ENCODE measurements around the gene MRPL55. TPM values are rescaled to one million over a fixed set of nuclear protein-coding genes. Genes with fewer than 3 reads are reported as not detected.

Gene MRPL55
- total and polyA plus RNA-seq, 9 donors: 28.6 to 49.4 (median 32.5) TPM

- Histone ChIP-seq H3K27me3 (ENCODE audit: control insufficient read depth, insufficient read depth, low read length) (peaks cover 4% of the 10 kb centered on the region), H3K36me3 (ENCODE audit: control insufficient read depth, insufficient read depth, low read length) (no peaks in the 10 kb centered on the region), H3K9me3 (replicated peaks; ENCODE audit: control insufficient read depth, low read depth, low read length) (no peaks in the 10 kb centered on the region), H3K27ac (ENCODE audit: low read length) (no peak overlapping the region), H3K4me3 (ENCODE audit: low read length) (no peak overlapping the region), H3K4me1 (ENCODE audit: control insufficient read depth, insufficient read depth, low read length) (no peaks in the 10 kb centered on the region)
- DNase-seq: no peak
- WGBS (ENCODE audit: insufficient coverage): 86% methylated on average over 4 of the region's 5 CpGs
Observed at GRCh38 chr1:228125185-228125584, 16.1 kb upstream of the MRPL55 start.

- DNase-seq: no peak
- Histone ChIP-seq H3K27ac (ENCODE audit: low read length) (no peak overlapping the region), H3K36me3 (ENCODE audit: control insufficient read depth, insufficient read depth, low read length) (no peaks in the 10 kb centered on the region), H3K9me3 (replicated peaks; ENCODE audit: control insufficient read depth, low read depth, low read length) (peaks cover under 1% of the 10 kb centered on the region), H3K27me3 (ENCODE audit: control insufficient read depth, insufficient read depth, low read length) (no peaks in the 10 kb centered on the region), H3K4me3 (ENCODE audit: low read length) (no peak overlapping the region), H3K4me1 (ENCODE audit: control insufficient read depth, insufficient read depth, low read length) (no peaks in the 10 kb centered on the region)
- 64% methylated on average over 2 of the region's 2 CpGs for WGBS (ENCODE audit: insufficient coverage)
Observed at GRCh38 chr1:228123505-228123904, 14.4 kb upstream of the MRPL55 start.

GRCh38 chr1:228122921-228123441 lies 13.9 kb upstream of the MRPL55 start:
- no peaks in the 10 kb centered on the region for H3K36me3 ChIP-seq (ENCODE audit: control insufficient read depth, insufficient read depth, low read length)
- DNase-seq: no peak

GRCh38 chr1:228120857-228121489 lies 11.9 kb upstream of the MRPL55 start:
- no peak for DNase-seq
- Histone ChIP-seq H3K4me1 (ENCODE audit: control insufficient read depth, insufficient read depth, low read length) (no peaks in the 10 kb centered on the region), H3K36me3 (ENCODE audit: control insufficient read depth, insufficient read depth, low read length) (no peaks in the 10 kb centered on the region), H3K4me3 (ENCODE audit: low read length) (no peak overlapping the region), H3K9me3 (replicated peaks; ENCODE audit: control insufficient read depth, low read depth, low read length) (peaks cover 2% of the 10 kb centered on the region), H3K27ac (ENCODE audit: low read length) (no peak overlapping the region), H3K27me3 (ENCODE audit: control insufficient read depth, insufficient read depth, low read length) (no peaks in the 10 kb centered on the region)
- 71% methylated on average over 4 of the region's 5 CpGs for WGBS (ENCODE audit: insufficient coverage)

More at GRCh38 chr1:228122921-228123441, 13.9 kb upstream of the MRPL55 start:
- peaks cover 2% of the 10 kb centered on the region for H3K9me3 ChIP-seq (replicated peaks; ENCODE audit: control insufficient read depth, low read depth, low read length)
- WGBS (ENCODE audit: insufficient coverage): no CpG with 5 or more reads among the region's 1 CpG
- H3K27me3 ChIP-seq (ENCODE audit: control insufficient read depth, insufficient read depth, low read length): no peaks in the 10 kb centered on the region
- H3K4me1 ChIP-seq (ENCODE audit: control insufficient read depth, insufficient read depth, low read length): no peaks in the 10 kb centered on the region
- no peak overlapping the region for H3K4me3 ChIP-seq (ENCODE audit: low read length)
- no peak overlapping the region for H3K27ac ChIP-seq (ENCODE audit: low read length)

GRCh38 chr1:228120351-228120750 lies 11.3 kb upstream of the MRPL55 start:
- no peaks in the 10 kb centered on the region for H3K27me3 ChIP-seq (ENCODE audit: control insufficient read depth, insufficient read depth, low read length)
- H3K9me3 ChIP-seq (replicated peaks; ENCODE audit: control insufficient read depth, low read depth, low read length): peaks cover 2% of the 10 kb centered on the region
- H3K4me1 ChIP-seq (ENCODE audit: control insufficient read depth, insufficient read depth, low read length): no peaks in the 10 kb centered on the region
- H3K4me3 ChIP-seq (ENCODE audit: low read length): no peak overlapping the region
- no CpG with 5 or more reads among the region's 1 CpG for WGBS (ENCODE audit: insufficient coverage)
- H3K36me3 ChIP-seq (ENCODE audit: control insufficient read depth, insufficient read depth, low read length): no peaks in the 10 kb centered on the region
- DNase-seq: no peak
- H3K27ac ChIP-seq (ENCODE audit: low read length): no peak overlapping the region

- no peaks in the 10 kb centered on the region for H3K4me1 ChIP-seq (ENCODE audit: control insufficient read depth, insufficient read depth, low read length)
- H3K27me3 ChIP-seq (ENCODE audit: control insufficient read depth, insufficient read depth, low read length): no peaks in the 10 kb centered on the region
- peaks cover 2% of the 10 kb centered on the region for H3K9me3 ChIP-seq (replicated peaks; ENCODE audit: control insufficient read depth, low read depth, low read length)
- H3K27ac ChIP-seq (ENCODE audit: low read length): no peak overlapping the region
- DNase-seq: no peak
- WGBS (ENCODE audit: insufficient coverage): no CpG with 5 or more reads among the region's 2 CpGs
- no peaks in the 10 kb centered on the region for H3K36me3 ChIP-seq (ENCODE audit: control insufficient read depth, insufficient read depth, low read length)
- no peak overlapping the region for H3K4me3 ChIP-seq (ENCODE audit: low read length)
Observed at GRCh38 chr1:228118040-228118439, 8.9 kb upstream of the MRPL55 start.

GRCh38 chr1:228117335-228117734 lies 8.2 kb upstream of the MRPL55 start:
- H3K36me3 ChIP-seq (ENCODE audit: control insufficient read depth, insufficient read depth, low read length): no peaks in the 10 kb centered on the region
- no peak for DNase-seq
- no CpG with 5 or more reads among the region's 4 CpGs for WGBS (ENCODE audit: insufficient coverage)
- no peak overlapping the region for H3K27ac ChIP-seq (ENCODE audit: low read length)
- H3K27me3 ChIP-seq (ENCODE audit: control insufficient read depth, insufficient read depth, low read length): no peaks in the 10 kb centered on the region
- H3K9me3 ChIP-seq (replicated peaks; ENCODE audit: control insufficient read depth, low read depth, low read length): peaks cover 2% of the 10 kb centered on the region
- H3K4me1 ChIP-seq (ENCODE audit: control insufficient read depth, insufficient read depth, low read length): no peaks in the 10 kb centered on the region
- no peak overlapping the region for H3K4me3 ChIP-seq (ENCODE audit: low read length)

- peaks cover 6% of the 10 kb centered on the region for H3K4me1 ChIP-seq (ENCODE audit: control insufficient read depth, insufficient read depth, low read length)
- H3K4me3 ChIP-seq (ENCODE audit: low read length): no peak overlapping the region
- H3K27ac ChIP-seq (ENCODE audit: low read length): no peak overlapping the region
- H3K9me3 ChIP-seq (replicated peaks; ENCODE audit: control insufficient read depth, low read depth, low read length): peaks cover 2% of the 10 kb centered on the region
- no peaks in the 10 kb centered on the region for H3K27me3 ChIP-seq (ENCODE audit: control insufficient read depth, insufficient read depth, low read length)
- DNase-seq: no peak
- H3K36me3 ChIP-seq (ENCODE audit: control insufficient read depth, insufficient read depth, low read length): no peaks in the 10 kb centered on the region
- no CpG with 5 or more reads among the region's 3 CpGs for WGBS (ENCODE audit: insufficient coverage)
Observed at GRCh38 chr1:228114827-228115226, 5.7 kb upstream of the MRPL55 start.

GRCh38 chr1:228112617-228113016 lies 3.5 kb upstream of the MRPL55 start:
- no peaks in the 10 kb centered on the region for H3K27me3 ChIP-seq (ENCODE audit: control insufficient read depth, insufficient read depth, low read length)
- no peak overlapping the region for H3K4me3 ChIP-seq (ENCODE audit: low read length)
- peaks cover 18% of the 10 kb centered on the region for H3K4me1 ChIP-seq (ENCODE audit: control insufficient read depth, insufficient read depth, low read length)
- no CpG with 5 or more reads among the region's 1 CpG for WGBS (ENCODE audit: insufficient coverage)
- peaks cover 3% of the 10 kb centered on the region for H3K36me3 ChIP-seq (ENCODE audit: control insufficient read depth, insufficient read depth, low read length)
- no peak overlapping the region for H3K27ac ChIP-seq (ENCODE audit: low read length)
- H3K9me3 ChIP-seq (replicated peaks; ENCODE audit: control insufficient read depth, low read depth, low read length): no peaks in the 10 kb centered on the region
- DNase-seq: no peak

GRCh38 chr1:228112167-228112566 lies 3.1 kb upstream of the MRPL55 start:
- no peak for DNase-seq
- no peaks in the 10 kb centered on the region for H3K27me3 ChIP-seq (ENCODE audit: control insufficient read depth, insufficient read depth, low read length)
- no peak overlapping the region for H3K27ac ChIP-seq (ENCODE audit: low read length)
- no CpG with 5 or more reads among the region's 7 CpGs for WGBS (ENCODE audit: insufficient coverage)
- no peak overlapping the region for H3K4me3 ChIP-seq (ENCODE audit: low read length)
- H3K36me3 ChIP-seq (ENCODE audit: control insufficient read depth, insufficient read depth, low read length): peaks cover 8% of the 10 kb centered on the region
- peaks cover 18% of the 10 kb centered on the region for H3K4me1 ChIP-seq (ENCODE audit: control insufficient read depth, insufficient read depth, low read length)
- no peaks in the 10 kb centered on the region for H3K9me3 ChIP-seq (replicated peaks; ENCODE audit: control insufficient read depth, low read depth, low read length)
